ENCODE results near the gene TMC4. TPM values are rescaled to one million over a fixed set of nuclear protein-coding genes. Genes with fewer than 3 reads are reported as not detected.
A peak's percentile ranks its signal among the peaks of the same experiment; 100 is the strongest.

Gene TMC4
- total and polyA plus RNA-seq, 2 donors (not counting 1 experiment from before 2014, with no cell fraction given): 0.25 to 0.33 TPM

DNA sequence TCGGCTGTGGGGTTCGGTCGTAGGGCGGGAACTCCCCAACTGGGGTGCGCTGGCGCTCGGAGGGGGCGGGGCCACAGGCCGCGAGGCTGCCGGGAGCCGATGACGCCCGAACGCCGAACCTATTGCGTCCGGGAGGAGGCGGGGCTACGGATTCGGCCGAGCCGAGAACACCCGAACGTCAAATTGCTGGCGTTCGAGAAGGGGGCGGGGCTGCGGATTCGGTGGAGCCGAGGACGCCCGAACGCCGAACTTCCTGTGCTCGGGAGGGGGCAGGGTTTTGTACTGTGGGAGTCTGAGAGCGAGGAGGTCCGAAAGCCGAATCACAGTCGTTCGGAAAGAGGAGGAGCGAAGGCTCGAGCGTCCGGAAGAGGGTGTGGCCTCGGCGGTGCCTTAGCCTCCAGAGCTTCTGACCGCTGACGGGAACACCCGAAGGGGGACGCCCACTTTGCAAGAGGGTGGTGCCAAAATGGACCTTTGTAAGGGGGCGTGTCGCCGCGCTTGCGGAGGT, 17.6 kb upstream of the TMC4 start:
- no peaks in the 10 kb centered on the region for H3K9me3 ChIP-seq (ENCODE audit: control insufficient read depth, insufficient read depth, low read depth, low read length)
- peak; percentile 98 to 100 for DNase-seq (ENCODE audit: low read depth in 2 of 2)
- peak overlapping the region; percentile 95 for H2AFZ ChIP-seq (ENCODE audit: low read length)
- no peaks in the 10 kb centered on the region for H4K20me1 ChIP-seq (ENCODE audit: control insufficient read depth, extremely low read depth, insufficient read depth, low read length)
- peaks cover 9% of the 10 kb centered on the region for H3K36me3 ChIP-seq (ENCODE audit: control insufficient read depth, insufficient read depth, low read length)
- peaks cover 11% of the 10 kb centered on the region for H3K4me1 ChIP-seq (ENCODE audit: control insufficient read depth, extremely low read depth, insufficient read depth, low read length)
- H3K9ac ChIP-seq (ENCODE audit: insufficient read depth, low read length): peak overlapping the region; percentile 93
- TF ChIP-seq, protein P1, sequence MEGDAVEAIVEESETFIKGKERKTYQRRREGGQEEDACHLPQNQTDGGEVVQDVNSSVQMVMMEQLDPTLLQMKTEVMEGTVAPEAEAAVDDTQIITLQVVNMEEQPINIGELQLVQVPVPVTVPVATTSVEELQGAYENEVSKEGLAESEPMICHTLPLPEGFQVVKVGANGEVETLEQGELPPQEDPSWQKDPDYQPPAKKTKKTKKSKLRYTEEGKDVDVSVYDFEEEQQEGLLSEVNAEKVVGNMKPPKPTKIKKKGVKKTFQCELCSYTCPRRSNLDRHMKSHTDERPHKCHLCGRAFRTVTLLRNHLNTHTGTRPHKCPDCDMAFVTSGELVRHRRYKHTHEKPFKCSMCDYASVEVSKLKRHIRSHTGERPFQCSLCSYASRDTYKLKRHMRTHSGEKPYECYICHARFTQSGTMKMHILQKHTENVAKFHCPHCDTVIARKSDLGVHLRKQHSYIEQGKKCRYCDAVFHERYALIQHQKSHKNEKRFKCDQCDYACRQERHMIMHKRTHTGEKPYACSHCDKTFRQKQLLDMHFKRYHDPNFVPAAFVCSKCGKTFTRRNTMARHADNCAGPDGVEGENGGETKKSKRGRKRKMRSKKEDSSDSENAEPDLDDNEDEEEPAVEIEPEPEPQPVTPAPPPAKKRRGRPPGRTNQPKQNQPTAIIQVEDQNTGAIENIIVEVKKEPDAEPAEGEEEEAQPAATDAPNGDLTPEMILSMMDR (conservative IDR thresholded peaks at IDR 0.05 in 1 of 2, IDR thresholded peaks at IDR 0.05 in 1 of 2; ENCODE audit: low read depth in 1 of 2, low read length in 2 of 2): no peak
- no peak for TF ChIP-seq EZH2 (IDR thresholded peaks at IDR 0.05; ENCODE audit: low read length, missing control alignments)
- no peaks in the 10 kb centered on the region for H3K27me3 ChIP-seq (ENCODE audit: control insufficient read depth, insufficient read depth, low read length)
- H3K79me2 ChIP-seq (ENCODE audit: control insufficient read depth, insufficient read depth, low read length): peaks cover 30% of the 10 kb centered on the region
- peak overlapping the region; percentile 68 to 88 (median 82) for H3K4me3 ChIP-seq (replicated peaks in 1 of 4; ENCODE audit: control extremely low read depth in 1 of 4, insufficient read depth in 1 of 4, low read depth in 3 of 4, low read length in 4 of 4)
- peak overlapping the region; percentile 98 for H3K27ac ChIP-seq (ENCODE audit: insufficient read depth, low read length)
- H3K4me2 ChIP-seq (ENCODE audit: extremely low read depth, insufficient read depth, low read length): peak overlapping the region; percentile 76

DNA sequence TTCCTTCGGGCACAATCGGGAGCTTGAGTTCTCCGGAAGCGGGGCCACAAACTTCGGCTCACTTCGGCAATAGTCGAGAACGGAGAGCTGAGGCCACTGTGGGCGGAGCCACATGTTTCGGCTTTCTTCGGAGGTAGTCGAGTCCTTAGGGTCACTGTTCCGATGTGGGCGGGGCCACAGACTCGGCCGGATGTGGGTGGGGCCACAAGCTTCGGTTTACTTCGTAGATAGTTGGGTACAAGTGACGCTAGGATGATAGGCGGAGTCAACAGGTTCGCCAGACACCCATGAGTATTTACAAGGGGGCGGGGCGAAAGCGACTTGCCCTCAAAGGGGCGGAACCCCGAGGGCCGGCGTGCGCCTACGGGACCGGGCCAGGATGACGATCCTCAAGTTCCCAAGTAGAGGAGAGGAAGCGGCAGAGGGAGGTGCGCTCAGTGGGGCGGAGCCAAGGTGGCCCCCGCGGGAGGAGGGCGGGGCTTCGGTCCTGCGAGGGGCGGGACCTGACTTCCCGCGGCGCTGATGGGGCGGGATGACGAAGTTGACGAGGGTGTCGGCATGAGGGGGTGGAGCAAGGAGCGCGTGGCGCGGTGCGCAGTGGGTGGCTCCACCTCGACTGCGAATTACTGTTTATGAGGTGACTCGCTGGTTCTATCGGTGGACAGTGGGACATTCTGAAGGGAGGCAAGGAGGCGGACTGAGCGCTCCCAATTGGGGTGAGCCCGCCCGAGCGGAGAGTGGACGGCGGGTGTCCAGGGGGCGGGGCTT, 17.0 kb upstream of the TMC4 start:
- Histone ChIP-seq H3K27me3 (ENCODE audit: control insufficient read depth, insufficient read depth, low read length) (no peaks in the 10 kb centered on the region), H3K9me3 (ENCODE audit: control insufficient read depth, insufficient read depth, low read depth, low read length) (no peaks in the 10 kb centered on the region), H2AFZ (ENCODE audit: low read length) (peak overlapping the region; percentile 68), H3K4me1 (ENCODE audit: control insufficient read depth, extremely low read depth, insufficient read depth, low read length) (peaks cover 11% of the 10 kb centered on the region), H3K9ac (ENCODE audit: insufficient read depth, low read length) (peak overlapping the region; percentile 93), H3K4me2 (ENCODE audit: extremely low read depth, insufficient read depth, low read length) (peak overlapping the region; percentile 36), H4K20me1 (ENCODE audit: control insufficient read depth, extremely low read depth, insufficient read depth, low read length) (no peaks in the 10 kb centered on the region), H3K36me3 (ENCODE audit: control insufficient read depth, insufficient read depth, low read length) (peaks cover 9% of the 10 kb centered on the region), H3K27ac (ENCODE audit: insufficient read depth, low read length) (peak overlapping the region; percentile 98), H3K4me3 (replicated peaks in 1 of 4; ENCODE audit: control extremely low read depth in 1 of 4, insufficient read depth in 1 of 4, low read depth in 3 of 4, low read length in 4 of 4) (peak overlapping the region; percentile 50 to 82 (median 63)), H3K79me2 (ENCODE audit: control insufficient read depth, insufficient read depth, low read length) (peaks cover 30% of the 10 kb centered on the region)
- peak; percentile 100 for DNase-seq (ENCODE audit: low read depth in 2 of 2)
- TF ChIP-seq, protein P1 (conservative IDR thresholded peaks at IDR 0.05 in 1 of 2, IDR thresholded peaks at IDR 0.05 in 1 of 2; ENCODE audit: low read depth in 1 of 2, low read length in 2 of 2): no peak
- no peak for TF ChIP-seq EZH2 (IDR thresholded peaks at IDR 0.05; ENCODE audit: low read length, missing control alignments)

DNA sequence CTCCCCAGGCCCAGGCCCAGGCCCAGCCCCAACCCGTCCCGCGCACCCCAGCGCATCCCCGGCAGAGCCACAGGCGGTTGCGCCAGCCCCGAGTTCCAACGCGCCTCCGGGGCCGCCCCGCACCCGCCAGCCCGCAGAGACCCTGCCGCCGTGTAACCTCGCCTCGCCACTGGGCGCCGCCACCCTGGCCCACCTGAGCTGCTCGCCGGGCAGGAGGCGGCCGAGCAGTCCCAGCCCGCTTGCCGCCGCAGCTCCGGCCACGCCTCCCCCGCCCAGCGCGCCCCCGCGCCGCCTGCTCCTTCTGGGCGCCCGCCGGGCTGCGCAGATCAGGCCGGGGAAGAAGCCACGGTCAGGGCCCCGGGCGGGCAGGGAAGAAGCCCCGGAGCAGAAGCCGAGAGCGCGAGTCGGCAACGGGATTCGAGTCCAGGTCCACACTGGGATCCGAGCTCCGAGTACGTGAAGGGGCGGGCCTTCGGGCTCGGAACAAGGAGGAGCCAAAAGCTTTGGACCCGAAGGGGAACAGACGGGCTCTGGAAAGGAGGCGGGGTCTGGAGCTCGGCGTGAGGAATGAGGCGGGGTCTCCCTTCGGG, 16.3 kb upstream of the TMC4 start, which contains the start of gene MBOAT7:
MBOAT7 (minus strand) TSS at position 436 of the 590 bp plus-strand sequence. CDS start 1,072 bp downstream, outside the sequence.
- no peaks in the 10 kb centered on the region for H3K9me3 ChIP-seq (ENCODE audit: control insufficient read depth, insufficient read depth, low read depth, low read length)
- peak within 1 kb of the TSS; percentile 98 for H3K27ac ChIP-seq (ENCODE audit: insufficient read depth, low read length)
- H3K4me1 ChIP-seq (ENCODE audit: control insufficient read depth, extremely low read depth, insufficient read depth, low read length): peaks cover 11% of the 10 kb centered on the region
- peak within 1 kb of the TSS; percentile 67 for H3K4me2 ChIP-seq (ENCODE audit: extremely low read depth, insufficient read depth, low read length)
- H3K79me2 ChIP-seq (ENCODE audit: control insufficient read depth, insufficient read depth, low read length): peaks cover 30% of the 10 kb centered on the region
- TF ChIP-seq EZH2 (IDR thresholded peaks at IDR 0.05; ENCODE audit: low read length, missing control alignments): no peak
- TF ChIP-seq, protein P1 (conservative IDR thresholded peaks at IDR 0.05 in 1 of 2, IDR thresholded peaks at IDR 0.05 in 1 of 2; ENCODE audit: low read depth in 1 of 2, low read length in 2 of 2): no peak
- no peaks in the 10 kb centered on the region for H4K20me1 ChIP-seq (ENCODE audit: control insufficient read depth, extremely low read depth, insufficient read depth, low read length)
- H3K4me3 ChIP-seq (replicated peaks in 1 of 4; ENCODE audit: control extremely low read depth in 1 of 4, insufficient read depth in 1 of 4, low read depth in 3 of 4, low read length in 4 of 4): peak within 1 kb of the TSS; percentile 50 to 82 (median 70)
- DNase-seq (ENCODE audit: low read depth in 2 of 2): no peak
- H3K27me3 ChIP-seq (ENCODE audit: control insufficient read depth, insufficient read depth, low read length): no peaks in the 10 kb centered on the region
- H2AFZ ChIP-seq (ENCODE audit: low read length): peak within 1 kb of the TSS; percentile 68
- peak within 1 kb of the TSS; percentile 93 for H3K9ac ChIP-seq (ENCODE audit: insufficient read depth, low read length)
- peaks cover 9% of the 10 kb centered on the region for H3K36me3 ChIP-seq (ENCODE audit: control insufficient read depth, insufficient read depth, low read length)
